Testis (tissue), 3 donors: ENCODE results near the gene CPTP. TPM values are rescaled to one million over a fixed set of nuclear protein-coding genes. Genes with fewer than 3 reads are reported as not detected.

Experiments used
- DNase-seq: peaks from one replicate; pipeline ENCODE4 v3.0.0-alpha.2; 2019
- H3K27ac ChIP-seq, 2 donors: fragments of 200-600 bp; sonication (generic); one replicate each; pipeline ENCODE4 v1.5.1; 2019
- H3K27me3 ChIP-seq: fragments of 200-600 bp; sonication (generic); one replicate; pipeline ENCODE4 v1.5.1; 2019
- H3K36me3 ChIP-seq: fragments of 200-600 bp; sonication (generic); one replicate; pipeline ENCODE4 v1.5.1; 2017; ENCODE audit warnings: low read depth; ENCODE audit errors: missing control alignments
- H3K4me1 ChIP-seq: fragments of 200-600 bp; sonication (generic); one replicate; pipeline ENCODE4 v1.5.1; 2019
- H3K4me3 ChIP-seq, 2 donors: fragments of 200-600 bp; sonication (generic); one replicate each; pipeline ENCODE4 v1.5.1; 2017 to 2019
- H3K9me3 ChIP-seq: fragments of 200-600 bp; sonication (generic); one replicate; pipeline ENCODE4 v1.5.1; 2017
- POLR2A ChIP-seq: fragments of 450-650 bp; IDR thresholded peaks from one replicate; pipeline ENCODE4 v1.6.1; 2017; ENCODE audit warnings: antibody characterized with exemption, mild to moderate bottlenecking, moderate library complexity
- WGBS, 2 donors: methylation state at CpG; one replicate each; pipeline ENCODE4 v1.1.5; 2018; 5-methylcytosine and 5-hydroxymethylcytosine counted together
- intact Hi-C: fragments of 100-400 bp; cut with DNase I; formaldehyde crosslinking; loops from one replicate; pipeline ENCODE4 v1.15.1; 2023; ENCODE audit warnings: low total_unique reads
- polyA plus RNA-seq: library from polyadenylated mRNA; stranded (reverse); fragments of 350-450 nt; fragmentation: Illumina TruSeq; extraction: RNeasy Lipid Tissue Mini Kit (QIAGEN cat#74804); gene quantifications from one replicate; pipeline ENCODE4 v1.2.3, GENCODE V29; 2014; ENCODE audit warnings: low read depth, low replicate concordance; ENCODE audit not compliant: insufficient read depth
- total RNA-seq, 2 donors: library from RNA; depleted of rRNA; stranded (reverse); fragments of >200 nt; gene quantifications; one replicate each; pipeline ENCODE4 v1.2.3, GENCODE V29; 2016
- TF ChIP-seq, protein P1 (sequence below), 3 experiments: fragments of 450-650 bp in 2 of 3; fragments of 200-600 bp in 1 of 3; sonication (generic) in 1 of 3; IDR thresholded peaks; one replicate each; pipeline ENCODE4 v1.5.1; 2016 to 2019; ENCODE audit warnings: antibody characterized with exemption in 3 of 3, mild to moderate bottlenecking in 2 of 3, moderate library complexity in 1 of 3

The CPTP gene
- total and polyA plus RNA-seq, 3 donors from 2014 or later, result 64.4 to 129 (median 82.3) TPM

GRCh38 chr1:1318777-1319645 lies 5.6 kb upstream of the CPTP start:
- WGBS, 2 donors, result 88 to 91% methylated on average over 20 to 36 of the region's 36 CpGs
- H3K27ac ChIP-seq, result peak overlapping the region in 1 of 2 donors; percentile 4
- TF ChIP-seq, protein P1, sequence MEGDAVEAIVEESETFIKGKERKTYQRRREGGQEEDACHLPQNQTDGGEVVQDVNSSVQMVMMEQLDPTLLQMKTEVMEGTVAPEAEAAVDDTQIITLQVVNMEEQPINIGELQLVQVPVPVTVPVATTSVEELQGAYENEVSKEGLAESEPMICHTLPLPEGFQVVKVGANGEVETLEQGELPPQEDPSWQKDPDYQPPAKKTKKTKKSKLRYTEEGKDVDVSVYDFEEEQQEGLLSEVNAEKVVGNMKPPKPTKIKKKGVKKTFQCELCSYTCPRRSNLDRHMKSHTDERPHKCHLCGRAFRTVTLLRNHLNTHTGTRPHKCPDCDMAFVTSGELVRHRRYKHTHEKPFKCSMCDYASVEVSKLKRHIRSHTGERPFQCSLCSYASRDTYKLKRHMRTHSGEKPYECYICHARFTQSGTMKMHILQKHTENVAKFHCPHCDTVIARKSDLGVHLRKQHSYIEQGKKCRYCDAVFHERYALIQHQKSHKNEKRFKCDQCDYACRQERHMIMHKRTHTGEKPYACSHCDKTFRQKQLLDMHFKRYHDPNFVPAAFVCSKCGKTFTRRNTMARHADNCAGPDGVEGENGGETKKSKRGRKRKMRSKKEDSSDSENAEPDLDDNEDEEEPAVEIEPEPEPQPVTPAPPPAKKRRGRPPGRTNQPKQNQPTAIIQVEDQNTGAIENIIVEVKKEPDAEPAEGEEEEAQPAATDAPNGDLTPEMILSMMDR (IDR thresholded peaks at IDR 0.05), result no peak
- no peak for TF ChIP-seq POLR2A
- intact Hi-C loops, result no loop called here
- H3K4me1 ChIP-seq, result peaks cover 21% of the 10 kb centered on the region
- no peak overlapping the region for H3K4me3 ChIP-seq
- H3K9me3 ChIP-seq, result no peaks in the 10 kb centered on the region
- H3K27me3 ChIP-seq, result no peaks in the 10 kb centered on the region
- H3K36me3 ChIP-seq, result no peaks in the 10 kb centered on the region
- no peak for DNase-seq

- Histone ChIP-seq H3K27ac (peak overlapping the region in 1 of 2 donors; percentile 4), H3K4me1 (peaks cover 21% of the 10 kb centered on the region), H3K36me3 (no peaks in the 10 kb centered on the region), H3K9me3 (no peaks in the 10 kb centered on the region), H3K4me3 (no peak overlapping the region), H3K27me3 (no peaks in the 10 kb centered on the region)
- 91 to 92% methylated on average over 12 to 13 of the region's 13 CpGs for WGBS, 2 donors
- TF ChIP-seq, protein P1 (IDR thresholded peaks at IDR 0.05), result no peak
- no peak for TF ChIP-seq POLR2A
- intact Hi-C loops, result no loop called here
- DNase-seq, result no peak
Measured at GRCh38 chr1:1319646-1319941, 5.0 kb upstream of the CPTP start.

- Histone ChIP-seq H3K36me3 (no peaks in the 10 kb centered on the region), H3K27ac (no peak overlapping the region), H3K4me3 (no peak overlapping the region), H3K9me3 (no peaks in the 10 kb centered on the region), H3K4me1 (peaks cover 30% of the 10 kb centered on the region), H3K27me3 (no peaks in the 10 kb centered on the region)
- no peak for DNase-seq
- no peak for TF ChIP-seq POLR2A
- TF ChIP-seq, protein P1 (IDR thresholded peaks at IDR 0.05), result no peak
- intact Hi-C loops, result no loop called here
- 74 to 100% methylated on average over 1 to 15 of the region's 23 CpGs for WGBS, 2 donors
Measured at GRCh38 chr1:1320666-1321448, 3.7 kb upstream of the CPTP start.

DNA sequence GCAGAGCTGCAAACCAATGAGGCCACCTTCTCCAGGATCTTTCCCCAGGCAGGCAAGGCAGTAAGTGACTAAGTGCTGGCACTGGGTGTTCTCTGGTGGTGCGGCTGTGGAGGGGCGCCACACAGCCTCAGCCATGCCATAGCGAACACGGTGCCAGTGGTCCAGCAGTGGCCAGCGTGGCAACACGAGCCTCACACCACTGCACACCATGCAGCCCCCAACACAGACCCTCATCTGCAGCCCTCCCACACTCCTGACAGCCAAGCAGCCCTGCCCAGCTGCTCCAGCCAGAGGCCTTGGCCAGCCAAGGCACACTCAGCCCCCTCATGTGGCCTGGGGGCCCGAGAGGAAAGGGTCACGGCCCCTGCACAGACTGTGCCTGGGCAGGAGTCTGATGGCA lies 3.1 kb upstream of the CPTP start:
- intact Hi-C loops, result no loop called here

More for the DNA sequence above, 3.1 kb upstream of the CPTP start:
- peaks cover 32% of the 10 kb centered on the region for H3K4me1 ChIP-seq
- 56 to 73% methylated on average over 2 to 5 of the region's 8 CpGs for WGBS, 2 donors
- no peak overlapping the region for H3K27ac ChIP-seq
- no peak overlapping the region for H3K4me3 ChIP-seq
- H3K36me3 ChIP-seq, result no peaks in the 10 kb centered on the region
- no peaks in the 10 kb centered on the region for H3K27me3 ChIP-seq
- TF ChIP-seq POLR2A, result no peak
- TF ChIP-seq, protein P1 (IDR thresholded peaks at IDR 0.05), result no peak
- no peak for DNase-seq
- H3K9me3 ChIP-seq, result no peaks in the 10 kb centered on the region
